Colon (tissue), 2 donors: ENCODE data around the gene SLC25A47.
"Not testable (repeated sequence)": the region's sequence is repeated elsewhere in the genome, so short reads cannot be mapped to it uniquely, and the experiment has no call there.

Source experiments
- FAIRE-seq: peaks from 2 replicates; lab custom pipeline; 2012; peaks lifted over from hg19 to GRCh38; lab: Jason Lieb, UNC
- donor health status: control.
- donor health status: control.

The SLC25A47 gene

GRCh38 chr14:100289916-100290606 is 33.1 kb upstream of the SLC25A47 start:
- no peak for FAIRE-seq

GRCh38 chr14:100290607-100291304 is 32.4 kb upstream of the SLC25A47 start:
- FAIRE-seq, result no peak

GRCh38 chr14:100291305-100292075 is 31.6 kb upstream of the SLC25A47 start:
- FAIRE-seq, result no peak

- FAIRE-seq, result no peak
Observed at GRCh38 chr14:100292301-100292775, 30.8 kb upstream of the SLC25A47 start.

GRCh38 chr14:100292776-100293461 is 30.2 kb upstream of the SLC25A47 start:
- no peak for FAIRE-seq

GRCh38 chr14:100293497-100294212 is 29.5 kb upstream of the SLC25A47 start:
- FAIRE-seq, result no peak

- FAIRE-seq, result no peak
Observed at GRCh38 chr14:100294213-100294962, 28.8 kb upstream of the SLC25A47 start.

GRCh38 chr14:100294963-100295330 is 28.2 kb upstream of the SLC25A47 start:
- FAIRE-seq, result no peak

- no peak for FAIRE-seq
Observed at GRCh38 chr14:100295376-100296105, 27.6 kb upstream of the SLC25A47 start.

- no peak for FAIRE-seq
Observed at GRCh38 chr14:100296106-100296651, 27.0 kb upstream of the SLC25A47 start.

- not testable (repeated sequence) for FAIRE-seq
Observed at GRCh38 chr14:100296729-100297128, 26.4 kb upstream of the SLC25A47 start.

GRCh38 chr14:100297320-100298300 is 25.5 kb upstream of the SLC25A47 start:
- no peak for FAIRE-seq

- FAIRE-seq, result no peak
Observed at GRCh38 chr14:100298551-100299237, 24.4 kb upstream of the SLC25A47 start.

- FAIRE-seq, result no peak
Observed at GRCh38 chr14:100299238-100299560, 23.9 kb upstream of the SLC25A47 start.

- FAIRE-seq, result no peak
Observed at GRCh38 chr14:100302616-100303015, 20.5 kb upstream of the SLC25A47 start.

- FAIRE-seq, result no peak
Observed at GRCh38 chr14:100303179-100303578, 20.0 kb upstream of the SLC25A47 start.

- FAIRE-seq, result no peak
Observed at GRCh38 chr14:100303925-100304324, 19.2 kb upstream of the SLC25A47 start.

- no peak for FAIRE-seq
Observed at GRCh38 chr14:100304825-100305323, 18.3 kb upstream of the SLC25A47 start.
